Measurements from ENCODE around the gene HBA1. TPM values are rescaled to one million over a fixed set of nuclear protein-coding genes. Genes with fewer than 3 reads are reported as not detected.

Gene HBA1
- total and polyA plus RNA-seq, 9 of the 15 experiments (the other 6 are each of a cell fraction or from before 2014, with no cell fraction given): 128 to 2,388 (median 380) TPM

DNA sequence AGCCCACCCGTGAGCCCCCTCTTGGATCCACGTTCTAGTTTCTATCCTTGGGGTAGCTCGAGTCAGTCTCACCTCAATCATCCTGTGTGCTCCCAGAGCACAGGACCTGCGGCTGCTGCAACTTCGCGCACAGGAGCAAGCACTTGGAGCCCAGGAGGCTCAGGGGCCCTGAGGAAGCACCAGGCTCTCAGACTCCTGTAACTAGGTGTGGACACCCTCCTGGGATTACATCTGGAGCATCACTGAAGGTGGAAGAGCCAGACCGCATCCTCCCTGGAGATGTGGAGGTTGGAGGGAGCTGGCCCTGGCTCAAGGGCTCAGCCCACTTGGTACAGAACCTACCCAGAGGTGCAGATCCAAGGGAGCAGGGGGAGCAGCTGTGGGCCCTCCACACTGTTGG lies 6.5 kb downstream of the HBA1 start:
- Histone ChIP-seq H2AFZ (ENCODE audit: low read depth, low read length) (no peak overlapping the region), H3K4me1 (replicated peaks in 1 of 2; ENCODE audit: control insufficient read depth in 2 of 2, insufficient read depth in 2 of 2, low read length in 2 of 2) (peaks cover 17 to 48% of the 10 kb centered on the region in 2 experiments; a peak in 4 of 5 replicates), H3K79me2 (ENCODE audit: control insufficient read depth, insufficient read depth, low read length) (peaks cover 36% of the 10 kb centered on the region), H4K20me1 (replicated peaks; ENCODE audit: control insufficient read depth, insufficient read depth, low read length) (0 out of 2 replicates have a peak, but pooled peaks cover 6% of the 10 kb centered on the region), H3K27ac (ENCODE audit: extremely low read depth, low read depth, low read length) (no peak overlapping the region), H3K9me3 (replicated peaks; ENCODE audit: control insufficient read depth, insufficient read depth, low read depth, low read length) (no peaks in the 10 kb centered on the region), H3K9ac (ENCODE audit: insufficient read depth in 1 of 2, low read depth in 2 of 2, low read length in 2 of 2) (peak overlapping the region in 1 of 2 experiments; percentile 31; a peak in 1 of 4 replicates), H3K27me3 (ENCODE audit: control insufficient read depth in 2 of 2, insufficient read depth in 2 of 2, low read length in 2 of 2) (no peaks in the 10 kb centered on the region), H3K36me3 (ENCODE audit: control insufficient read depth, insufficient read depth, low read length) (peaks cover 36% of the 10 kb centered on the region), H3K4me3 (no peak overlapping the region), H3K9me1 (ENCODE audit: control insufficient read depth, insufficient read depth, low read length) (peaks cover 3% of the 10 kb centered on the region), H3K4me2 (ENCODE audit: insufficient read depth, low read length) (no peak overlapping the region)
- DNase-seq (ENCODE audit: extremely low read depth in 1 of 4, low spot score in 3 of 4) (no peak), ATAC-seq (no peak), FAIRE-seq (no peak)
- ChIA-PET CTCF (ENCODE audit: low intra/inter-chr PET ratio) (interaction anchor here (1.2 to 4.5 kb wide), 4 partner anchors 76 to 117 kb away, joined by 4 to 42 read pairs (median 34); no protein-coding TSS in a partner anchor), POLR2A (interaction anchor here (0.9 to 1.2 kb wide), 3 partner anchors 12 to 118 kb away, joined by 3 to 5 read pairs (median 3); no protein-coding TSS in a partner anchor)
- WGBS (ENCODE audit: insufficient coverage, low coverage, missing lambda C conversion rate): 97% methylated on average over 5 of the region's 7 CpGs
- intact Hi-C loops (cut with micrococcal nuclease): no loop called here
- in situ Hi-C loops (cut with MboI): loop anchor here (5.0 kb wide), 1 partner anchor 76 kb away; no protein-coding TSS in a partner anchor
- BruUV-seq (replicated peaks): TSS peak; percentile 30
- TF ChIP-seq ZNF57 (CRISPR knock-in tag; IDR thresholded peaks at IDR 0.05) (no peak), DLX4 (CRISPR knock-in tag; IDR thresholded peaks at IDR 0.05) (no peak), GTF2A2 (tag; IDR thresholded peaks at IDR 0.05) (no peak), GTF2F1 (IDR thresholded peaks at IDR 0.05; ENCODE audit: low read depth, low read length) (no peak), ZNF274 (IDR thresholded peaks at IDR 0.05; ENCODE audit: borderline replicate concordance, low read depth, low read length) (no peak), MXI1 (IDR thresholded peaks at IDR 0.05; ENCODE audit: low read depth, low read length) (no peak), HMGXB4 (CRISPR knock-in tag; IDR thresholded peaks at IDR 0.05) (no peak), BRD4 (IDR thresholded peaks at IDR 0.05) (no peak), POLR2A (conservative IDR thresholded peaks at IDR 0.05) (peak; percentile 26; the same call in 1 of the 2 replicates), SUPT5H (IDR thresholded peaks at IDR 0.05) (0 out of 2 replicates have a peak, but pooled peaks have one; percentile 15), ZNF316 (IDR thresholded peaks at IDR 0.05) (no peak), ATF7 (IDR thresholded peaks at IDR 0.05) (no peak), ZZZ3 (IDR thresholded peaks at IDR 0.05) (no peak), ARHGAP35 (IDR thresholded peaks at IDR 0.05; ENCODE audit: partially characterized antibody) (no peak)
- TF ChIP-seq, protein P1, sequence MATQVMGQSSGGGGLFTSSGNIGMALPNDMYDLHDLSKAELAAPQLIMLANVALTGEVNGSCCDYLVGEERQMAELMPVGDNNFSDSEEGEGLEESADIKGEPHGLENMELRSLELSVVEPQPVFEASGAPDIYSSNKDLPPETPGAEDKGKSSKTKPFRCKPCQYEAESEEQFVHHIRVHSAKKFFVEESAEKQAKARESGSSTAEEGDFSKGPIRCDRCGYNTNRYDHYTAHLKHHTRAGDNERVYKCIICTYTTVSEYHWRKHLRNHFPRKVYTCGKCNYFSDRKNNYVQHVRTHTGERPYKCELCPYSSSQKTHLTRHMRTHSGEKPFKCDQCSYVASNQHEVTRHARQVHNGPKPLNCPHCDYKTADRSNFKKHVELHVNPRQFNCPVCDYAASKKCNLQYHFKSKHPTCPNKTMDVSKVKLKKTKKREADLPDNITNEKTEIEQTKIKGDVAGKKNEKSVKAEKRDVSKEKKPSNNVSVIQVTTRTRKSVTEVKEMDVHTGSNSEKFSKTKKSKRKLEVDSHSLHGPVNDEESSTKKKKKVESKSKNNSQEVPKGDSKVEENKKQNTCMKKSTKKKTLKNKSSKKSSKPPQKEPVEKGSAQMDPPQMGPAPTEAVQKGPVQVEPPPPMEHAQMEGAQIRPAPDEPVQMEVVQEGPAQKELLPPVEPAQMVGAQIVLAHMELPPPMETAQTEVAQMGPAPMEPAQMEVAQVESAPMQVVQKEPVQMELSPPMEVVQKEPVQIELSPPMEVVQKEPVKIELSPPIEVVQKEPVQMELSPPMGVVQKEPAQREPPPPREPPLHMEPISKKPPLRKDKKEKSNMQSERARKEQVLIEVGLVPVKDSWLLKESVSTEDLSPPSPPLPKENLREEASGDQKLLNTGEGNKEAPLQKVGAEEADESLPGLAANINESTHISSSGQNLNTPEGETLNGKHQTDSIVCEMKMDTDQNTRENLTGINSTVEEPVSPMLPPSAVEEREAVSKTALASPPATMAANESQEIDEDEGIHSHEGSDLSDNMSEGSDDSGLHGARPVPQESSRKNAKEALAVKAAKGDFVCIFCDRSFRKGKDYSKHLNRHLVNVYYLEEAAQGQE (IDR thresholded peaks at IDR 0.05; ENCODE audit: borderline replicate concordance): no peak
- TF ChIP-seq, protein P1 (CRISPR knock-in tag; IDR thresholded peaks at IDR 0.05; ENCODE audit: low read depth): no peak
